Keratinocyte (primary cell): ENCODE data around the gene KRT3.

ENCODE experiments used
- CTCF ChIP-seq, 3 experiments: IDR thresholded peaks in 1 of 3; conservative IDR thresholded peaks in 1 of 3; optimal IDR thresholded peaks in 1 of 3; 2 replicates in 2 of 3; 3 replicates in 1 of 3; pipeline versions ENCODE3 to v1.5.1; 2011; ENCODE audit warnings: low read length in 3 of 3, mild to moderate bottlenecking in 3 of 3, moderate library complexity in 2 of 3, control low read depth in 1 of 3, inconsistent platforms in 1 of 3; ENCODE audit not compliant: insufficient read depth in 2 of 3; ENCODE audit errors: extremely low read depth in 1 of 3
- EZH2 ChIP-seq: IDR thresholded peaks from one replicate; pipeline ENCODE4 v1.6.1; 2012; ENCODE audit warnings: inconsistent platforms, mild to moderate bottlenecking, low read length, moderate library complexity

DNA sequence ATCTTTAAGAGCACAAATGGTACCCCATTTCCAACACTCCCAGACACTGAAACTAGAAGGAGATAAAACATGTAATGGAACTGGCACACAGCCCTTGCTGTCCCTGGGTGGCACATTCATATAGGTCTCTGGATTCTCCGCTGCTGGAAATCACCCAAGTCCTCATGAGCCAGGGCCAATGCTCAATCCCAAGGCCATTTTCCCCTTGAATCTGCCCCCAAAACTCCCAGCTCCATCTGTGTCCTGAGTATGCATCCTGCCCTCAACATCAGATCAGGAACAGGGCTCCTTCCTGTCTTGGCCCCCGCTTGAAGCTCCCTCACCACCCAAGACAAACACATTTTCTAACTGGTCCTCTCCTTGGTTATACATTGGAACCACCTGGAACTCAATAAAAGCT, 43.4 kb downstream of the KRT3 start:
- TF ChIP-seq CTCF (optimal IDR thresholded peaks at IDR 0.05 in 1 of 3, IDR thresholded peaks at IDR 0.05 in 1 of 3, conservative IDR thresholded peaks at IDR 0.05 in 1 of 3; ENCODE audit: extremely low read depth in 1 of 3, insufficient read depth in 2 of 3, low read length in 3 of 3), result no peak
- TF ChIP-seq EZH2, result no peak
